ENCODE results near the gene SELENOF.

The SELENOF gene

DNA sequence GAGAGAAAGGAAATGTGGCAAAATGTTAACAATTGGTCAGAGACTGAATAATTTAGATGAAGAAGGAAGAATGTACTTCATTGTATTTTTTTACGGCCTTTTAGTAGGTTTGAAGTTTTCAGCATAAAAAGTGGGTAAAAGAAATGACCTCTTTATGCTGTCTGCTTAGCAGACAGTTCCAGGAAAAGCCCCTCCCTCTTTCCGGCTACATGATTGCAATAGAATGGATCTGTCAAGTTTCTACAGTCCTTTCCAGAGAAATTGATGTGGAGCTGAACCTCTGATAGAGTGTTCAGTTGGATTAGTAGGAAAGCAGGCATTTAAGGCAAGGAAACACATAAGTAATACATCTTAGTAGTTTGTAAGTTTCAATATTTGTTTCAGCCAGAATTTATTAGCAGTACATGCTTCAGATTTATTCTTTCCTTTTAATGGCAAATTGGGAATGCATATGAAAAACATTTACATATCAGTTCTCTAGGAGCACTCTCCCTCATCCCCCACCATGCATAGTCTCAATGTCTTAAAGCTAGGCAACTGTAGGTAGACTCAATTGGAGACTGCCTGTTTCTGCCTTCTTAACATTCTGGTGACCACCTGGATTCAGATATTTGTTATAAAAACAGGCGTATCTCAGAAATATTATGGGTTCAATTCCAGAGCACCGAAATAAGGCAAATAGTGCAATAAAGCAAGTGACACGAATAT, 36.9 kb upstream of the SELENOF start:
- H3K4me3 ChIP-seq (replicated peaks; ENCODE audit: insufficient read depth, low read length): no peak overlapping the region
- DNase-seq (ENCODE audit: low read depth in 1 of 2, low spot score in 1 of 2): no peak
- TF ChIP-seq SPI1 (IDR thresholded peaks at IDR 0.05; ENCODE audit: borderline replicate concordance, low read depth) (no peak), POLR2AphosphoS5 (IDR thresholded peaks at IDR 0.05; ENCODE audit: low read depth) (no peak), GABPA (IDR thresholded peaks at IDR 0.05; ENCODE audit: low read depth) (no peak)
- TF ChIP-seq, protein P1, sequence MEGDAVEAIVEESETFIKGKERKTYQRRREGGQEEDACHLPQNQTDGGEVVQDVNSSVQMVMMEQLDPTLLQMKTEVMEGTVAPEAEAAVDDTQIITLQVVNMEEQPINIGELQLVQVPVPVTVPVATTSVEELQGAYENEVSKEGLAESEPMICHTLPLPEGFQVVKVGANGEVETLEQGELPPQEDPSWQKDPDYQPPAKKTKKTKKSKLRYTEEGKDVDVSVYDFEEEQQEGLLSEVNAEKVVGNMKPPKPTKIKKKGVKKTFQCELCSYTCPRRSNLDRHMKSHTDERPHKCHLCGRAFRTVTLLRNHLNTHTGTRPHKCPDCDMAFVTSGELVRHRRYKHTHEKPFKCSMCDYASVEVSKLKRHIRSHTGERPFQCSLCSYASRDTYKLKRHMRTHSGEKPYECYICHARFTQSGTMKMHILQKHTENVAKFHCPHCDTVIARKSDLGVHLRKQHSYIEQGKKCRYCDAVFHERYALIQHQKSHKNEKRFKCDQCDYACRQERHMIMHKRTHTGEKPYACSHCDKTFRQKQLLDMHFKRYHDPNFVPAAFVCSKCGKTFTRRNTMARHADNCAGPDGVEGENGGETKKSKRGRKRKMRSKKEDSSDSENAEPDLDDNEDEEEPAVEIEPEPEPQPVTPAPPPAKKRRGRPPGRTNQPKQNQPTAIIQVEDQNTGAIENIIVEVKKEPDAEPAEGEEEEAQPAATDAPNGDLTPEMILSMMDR (IDR thresholded peaks at IDR 0.05; ENCODE audit: insufficient read depth, low read length): no peak
- TF ChIP-seq, protein P2, sequence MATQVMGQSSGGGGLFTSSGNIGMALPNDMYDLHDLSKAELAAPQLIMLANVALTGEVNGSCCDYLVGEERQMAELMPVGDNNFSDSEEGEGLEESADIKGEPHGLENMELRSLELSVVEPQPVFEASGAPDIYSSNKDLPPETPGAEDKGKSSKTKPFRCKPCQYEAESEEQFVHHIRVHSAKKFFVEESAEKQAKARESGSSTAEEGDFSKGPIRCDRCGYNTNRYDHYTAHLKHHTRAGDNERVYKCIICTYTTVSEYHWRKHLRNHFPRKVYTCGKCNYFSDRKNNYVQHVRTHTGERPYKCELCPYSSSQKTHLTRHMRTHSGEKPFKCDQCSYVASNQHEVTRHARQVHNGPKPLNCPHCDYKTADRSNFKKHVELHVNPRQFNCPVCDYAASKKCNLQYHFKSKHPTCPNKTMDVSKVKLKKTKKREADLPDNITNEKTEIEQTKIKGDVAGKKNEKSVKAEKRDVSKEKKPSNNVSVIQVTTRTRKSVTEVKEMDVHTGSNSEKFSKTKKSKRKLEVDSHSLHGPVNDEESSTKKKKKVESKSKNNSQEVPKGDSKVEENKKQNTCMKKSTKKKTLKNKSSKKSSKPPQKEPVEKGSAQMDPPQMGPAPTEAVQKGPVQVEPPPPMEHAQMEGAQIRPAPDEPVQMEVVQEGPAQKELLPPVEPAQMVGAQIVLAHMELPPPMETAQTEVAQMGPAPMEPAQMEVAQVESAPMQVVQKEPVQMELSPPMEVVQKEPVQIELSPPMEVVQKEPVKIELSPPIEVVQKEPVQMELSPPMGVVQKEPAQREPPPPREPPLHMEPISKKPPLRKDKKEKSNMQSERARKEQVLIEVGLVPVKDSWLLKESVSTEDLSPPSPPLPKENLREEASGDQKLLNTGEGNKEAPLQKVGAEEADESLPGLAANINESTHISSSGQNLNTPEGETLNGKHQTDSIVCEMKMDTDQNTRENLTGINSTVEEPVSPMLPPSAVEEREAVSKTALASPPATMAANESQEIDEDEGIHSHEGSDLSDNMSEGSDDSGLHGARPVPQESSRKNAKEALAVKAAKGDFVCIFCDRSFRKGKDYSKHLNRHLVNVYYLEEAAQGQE (IDR thresholded peaks at IDR 0.05; ENCODE audit: insufficient replicate concordance, low read depth): no peak
- H3K27ac ChIP-seq (replicated peaks): no peak overlapping the region
- H3K27me3 ChIP-seq (ENCODE audit: insufficient read depth, poor library complexity, severe bottlenecking): no peaks in the 10 kb centered on the region

DNA sequence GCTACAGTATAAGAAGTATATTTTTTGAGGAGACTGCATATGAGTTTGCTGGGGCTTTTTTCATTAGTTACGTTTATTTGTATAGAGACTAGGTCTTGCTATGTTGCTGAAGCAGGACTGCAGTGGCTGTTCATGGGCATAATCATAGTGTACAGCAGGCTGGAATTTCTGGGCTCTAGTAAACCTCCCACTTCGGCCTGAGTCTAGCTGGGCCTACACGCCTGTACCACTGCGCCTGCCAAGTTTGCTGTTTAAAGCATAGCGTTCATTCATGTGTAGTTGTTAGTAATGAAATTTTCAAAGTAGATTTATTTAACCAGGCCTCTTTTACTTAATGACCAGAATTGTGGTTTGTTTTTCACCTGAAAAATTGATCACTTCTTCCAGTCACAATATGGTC, 34.3 kb upstream of the SELENOF start:
- Histone ChIP-seq H3K27ac (replicated peaks) (no peak overlapping the region), H3K27me3 (ENCODE audit: insufficient read depth, poor library complexity, severe bottlenecking) (no peaks in the 10 kb centered on the region), H3K4me3 (replicated peaks; ENCODE audit: insufficient read depth, low read length) (no peak overlapping the region)
- no peak for DNase-seq (ENCODE audit: low read depth in 1 of 2, low spot score in 1 of 2)
- no peak for TF ChIP-seq SPI1 (IDR thresholded peaks at IDR 0.05; ENCODE audit: borderline replicate concordance, low read depth)

DNA sequence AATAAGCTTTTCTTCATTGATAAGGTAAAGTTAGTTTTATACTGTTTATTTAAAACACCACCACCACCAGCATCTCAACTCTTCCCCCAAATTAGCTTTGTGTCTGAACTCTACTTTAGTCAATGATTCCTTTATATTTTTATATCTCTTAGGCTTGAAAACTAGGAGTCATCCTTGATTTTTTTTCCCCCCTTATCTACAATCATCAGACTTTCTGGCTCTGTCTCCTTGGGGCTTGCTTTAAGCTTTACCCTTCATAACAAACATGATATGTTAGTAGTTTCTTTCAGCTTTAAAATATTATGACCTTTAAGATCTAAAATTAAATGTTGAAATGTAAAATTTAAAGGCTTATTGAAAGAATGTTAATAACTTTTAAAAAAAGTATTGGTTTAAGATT, 28.8 kb upstream of the SELENOF start:
- TF ChIP-seq SPI1 (IDR thresholded peaks at IDR 0.05; ENCODE audit: borderline replicate concordance, low read depth) (no peak), POLR2AphosphoS5 (IDR thresholded peaks at IDR 0.05; ENCODE audit: low read depth) (no peak), GABPA (IDR thresholded peaks at IDR 0.05; ENCODE audit: low read depth) (no peak)
- TF ChIP-seq, protein P1 (IDR thresholded peaks at IDR 0.05; ENCODE audit: insufficient read depth, low read length): no peak
- TF ChIP-seq, protein P2 (IDR thresholded peaks at IDR 0.05; ENCODE audit: insufficient replicate concordance, low read depth): no peak
- H3K4me3 ChIP-seq (replicated peaks; ENCODE audit: insufficient read depth, low read length): no peak overlapping the region
- no peak for DNase-seq (ENCODE audit: low read depth in 1 of 2, low spot score in 1 of 2)
- H3K27ac ChIP-seq (replicated peaks): no peak overlapping the region
- H3K27me3 ChIP-seq (ENCODE audit: insufficient read depth, poor library complexity, severe bottlenecking): no peaks in the 10 kb centered on the region

DNA sequence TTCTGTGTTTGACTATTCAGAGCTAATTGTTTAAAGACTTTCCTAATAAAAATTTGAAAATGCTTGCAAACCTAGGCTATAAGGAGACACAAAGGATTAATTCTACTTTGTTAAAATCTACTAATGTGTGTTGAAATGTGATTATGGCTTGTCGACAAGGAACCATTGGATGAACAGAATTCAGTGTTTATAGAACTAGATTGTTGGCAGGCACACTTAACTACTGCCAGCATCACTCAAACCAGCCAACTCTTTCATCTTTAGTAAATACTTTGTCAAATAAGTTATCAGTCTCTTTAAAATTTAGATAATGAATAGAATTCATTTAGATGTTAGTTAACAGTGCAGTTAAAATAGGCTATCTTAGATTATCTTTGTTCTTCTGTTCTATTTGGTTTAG, 28.1 kb upstream of the SELENOF start:
- H3K4me3 ChIP-seq (replicated peaks; ENCODE audit: insufficient read depth, low read length): no peak overlapping the region
- no peak for DNase-seq (ENCODE audit: low read depth in 1 of 2, low spot score in 1 of 2)
- TF ChIP-seq GABPA (IDR thresholded peaks at IDR 0.05; ENCODE audit: low read depth) (no peak), SPI1 (IDR thresholded peaks at IDR 0.05; ENCODE audit: borderline replicate concordance, low read depth) (no peak), POLR2AphosphoS5 (IDR thresholded peaks at IDR 0.05; ENCODE audit: low read depth) (no peak)
- TF ChIP-seq, protein P1 (IDR thresholded peaks at IDR 0.05; ENCODE audit: insufficient read depth, low read length): no peak
- TF ChIP-seq, protein P2 (IDR thresholded peaks at IDR 0.05; ENCODE audit: insufficient replicate concordance, low read depth): no peak
- no peak overlapping the region for H3K27ac ChIP-seq (replicated peaks)
- H3K27me3 ChIP-seq (ENCODE audit: insufficient read depth, poor library complexity, severe bottlenecking): no peaks in the 10 kb centered on the region

Data from HL-60 (cell line).